Measurements from ENCODE around the gene ST7. TPM values are rescaled to one million over a fixed set of nuclear protein-coding genes. Genes with fewer than 3 reads are reported as not detected.

Gene ST7
- polyA plus RNA-seq, 2 of the 4 experiments (the other 2 are of a cell fraction), result 16.2 to 26.0 TPM

DNA sequence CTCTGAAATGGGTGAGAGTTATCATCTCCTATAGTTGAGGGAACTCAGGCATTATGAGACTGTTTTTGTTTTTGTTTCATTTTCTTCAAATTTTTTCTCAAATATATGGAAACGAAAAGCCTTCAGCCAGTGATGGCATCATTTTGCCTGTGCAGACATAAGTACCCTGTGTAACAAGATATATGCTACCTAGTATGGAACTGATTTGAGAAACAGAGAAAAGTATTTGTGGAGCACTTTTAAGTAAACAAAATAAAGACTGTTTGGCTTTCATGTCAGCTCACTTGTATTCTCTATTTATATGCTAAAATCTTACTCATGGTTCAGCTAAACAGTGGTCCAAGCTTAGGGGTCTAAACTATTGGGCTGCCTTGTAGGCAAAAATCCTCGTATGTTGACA is 219.0 kb downstream of the ST7 start:
- 88% methylated on average over 2 of the region's 2 CpGs for WGBS (ENCODE audit: missing lambda C conversion rate)
- DNase-seq (ENCODE audit: low read depth in 1 of 2, low spot score in 1 of 2), result no peak
- no peak for ATAC-seq
- CTCF ChIA-PET, result no interaction called here
- no peak overlapping the region for H3K4me3 ChIP-seq
- TF ChIP-seq EP300 (IDR thresholded peaks at IDR 0.05) (no peak), PHF8 (IDR thresholded peaks at IDR 0.05; ENCODE audit: borderline replicate concordance, low read depth) (no peak)
- H3K4me1 ChIP-seq, result peaks cover 11% of the 10 kb centered on the region
- no peak overlapping the region for H3K4me2 ChIP-seq
- no peak overlapping the region for H3K27ac ChIP-seq
- POLR2A ChIA-PET, result no interaction called here
- FAIRE-seq, result no peak
- H3K9me3 ChIP-seq, result no peaks in the 10 kb centered on the region

DNA sequence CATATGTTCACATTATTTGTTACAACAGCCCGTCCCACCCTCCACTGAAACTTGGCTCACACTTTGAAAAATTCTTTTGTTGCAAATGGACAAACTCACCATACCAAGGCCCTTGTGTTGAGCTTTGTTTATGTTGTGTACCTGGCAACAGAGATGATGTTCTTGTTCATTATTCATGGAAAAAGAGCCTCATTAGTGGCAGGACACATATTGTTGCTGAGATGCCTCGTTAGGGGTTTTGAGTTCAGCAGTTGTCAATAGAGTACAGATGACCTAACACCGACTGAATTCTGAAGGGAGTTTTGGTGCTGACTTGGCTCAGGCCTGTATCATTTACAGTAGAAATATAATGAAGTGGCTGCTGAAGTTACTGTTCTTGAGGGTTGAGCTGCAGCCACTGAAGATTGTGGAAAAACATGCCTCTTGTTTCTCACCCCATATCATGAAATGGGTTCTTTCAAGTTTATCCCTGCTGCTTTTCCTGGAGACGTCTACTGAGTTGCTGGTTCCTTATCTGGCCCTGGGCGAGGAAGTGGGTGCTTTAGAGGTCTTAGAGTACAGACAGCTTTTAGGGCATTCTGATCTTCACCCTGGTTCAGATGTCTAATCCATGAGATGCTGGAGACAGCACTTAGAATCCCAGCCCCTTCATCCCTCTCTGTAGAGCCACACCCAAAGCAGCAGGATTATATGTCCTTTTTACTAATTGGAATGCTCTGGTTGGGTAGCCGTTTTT is 219.9 kb downstream of the ST7 start:
- ChIA-PET CTCF (no interaction called here), POLR2A (no interaction called here)
- no peak for ATAC-seq
- TF ChIP-seq JUNB (IDR thresholded peaks at IDR 0.05), result no peak
- TF ChIP-seq HOXA7 (CRISPR knock-in tag; IDR thresholded peaks at IDR 0.05), result no peak
- Histone ChIP-seq H3K27ac (no peak overlapping the region), H3K4me1 (peaks cover 11% of the 10 kb centered on the region), H3K9me3 (no peaks in the 10 kb centered on the region), H3K4me3 (no peak overlapping the region), H3K4me2 (no peak overlapping the region)
- WGBS (ENCODE audit: missing lambda C conversion rate), result 84% methylated on average over 6 of the region's 6 CpGs
- no peak for DNase-seq (ENCODE audit: low read depth in 1 of 2, low spot score in 1 of 2)
- no peak for FAIRE-seq

DNA sequence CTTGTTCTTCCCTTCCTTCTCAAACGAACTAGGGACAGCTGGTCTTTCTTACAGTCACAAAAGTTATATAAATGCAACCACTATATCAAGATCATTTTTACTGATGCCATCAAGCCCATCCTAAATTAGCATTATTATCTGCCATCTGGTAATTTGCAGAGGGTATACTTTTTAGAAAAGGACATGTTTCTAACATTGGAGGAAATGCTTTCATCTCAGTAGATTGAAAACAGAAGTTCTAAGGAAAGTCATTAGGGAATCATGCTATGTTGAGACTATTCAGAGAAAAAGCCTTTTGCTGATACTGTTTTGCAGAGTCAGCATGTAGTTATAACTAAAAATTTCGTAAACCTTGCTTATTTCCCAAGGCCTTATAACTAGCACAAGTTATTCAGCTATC is 222.9 kb downstream of the ST7 start:
- ChIA-PET CTCF (no interaction called here), POLR2A (no interaction called here)
- ATAC-seq (no peak), FAIRE-seq (no peak), DNase-seq (ENCODE audit: low read depth in 1 of 2, low spot score in 1 of 2) (no peak)
- Histone ChIP-seq H3K9me3 (no peaks in the 10 kb centered on the region), H3K4me2 (no peak overlapping the region), H3K4me3 (no peak overlapping the region), H3K4me1 (no peaks in the 10 kb centered on the region), H3K27ac (no peak overlapping the region)
- TF ChIP-seq EP300 (IDR thresholded peaks at IDR 0.05) (no peak), MAFK (IDR thresholded peaks at IDR 0.05; ENCODE audit: partially characterized antibody) (peak; percentile 94)
- WGBS (ENCODE audit: missing lambda C conversion rate), result 62% methylated on average over 2 of the region's 2 CpGs

DNA sequence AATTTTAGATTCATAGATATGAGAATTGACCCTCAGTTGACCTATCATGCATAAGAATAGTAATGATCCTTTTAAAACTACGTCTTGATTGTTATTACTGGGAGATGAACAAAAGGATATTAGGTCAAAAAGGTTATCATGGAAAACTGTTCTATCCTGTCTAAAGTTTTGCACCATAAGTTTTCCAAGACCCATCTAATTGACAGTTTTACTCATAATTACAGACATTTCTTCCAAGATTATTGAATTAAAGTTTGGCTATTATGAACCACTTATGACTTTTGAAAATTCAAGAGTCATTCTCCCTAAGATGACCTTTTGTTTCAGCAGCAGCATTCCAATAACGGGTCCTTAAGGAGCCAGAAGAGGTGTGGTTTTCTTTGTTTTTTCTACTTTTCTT is 225.3 kb downstream of the ST7 start:
- Histone ChIP-seq H3K27ac (no peak overlapping the region), H3K4me1 (no peaks in the 10 kb centered on the region), H3K9me3 (no peaks in the 10 kb centered on the region), H3K4me2 (no peak overlapping the region), H3K4me3 (no peak overlapping the region)
- 86% methylated on average over 2 of the region's 2 CpGs for WGBS (ENCODE audit: missing lambda C conversion rate)
- POLR2A ChIA-PET, result no interaction called here
- FAIRE-seq (no peak), ATAC-seq (no peak), DNase-seq (ENCODE audit: low read depth in 1 of 2, low spot score in 1 of 2) (no peak)
- TF ChIP-seq FOSL2 (IDR thresholded peaks at IDR 0.05), result no peak
- no peak for TF ChIP-seq FOSL2 (CRISPR knock-in tag; IDR thresholded peaks at IDR 0.05)
- TF ChIP-seq, protein P1, sequence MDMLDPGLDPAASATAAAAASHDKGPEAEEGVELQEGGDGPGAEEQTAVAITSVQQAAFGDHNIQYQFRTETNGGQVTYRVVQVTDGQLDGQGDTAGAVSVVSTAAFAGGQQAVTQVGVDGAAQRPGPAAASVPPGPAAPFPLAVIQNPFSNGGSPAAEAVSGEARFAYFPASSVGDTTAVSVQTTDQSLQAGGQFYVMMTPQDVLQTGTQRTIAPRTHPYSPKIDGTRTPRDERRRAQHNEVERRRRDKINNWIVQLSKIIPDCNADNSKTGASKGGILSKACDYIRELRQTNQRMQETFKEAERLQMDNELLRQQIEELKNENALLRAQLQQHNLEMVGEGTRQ (IDR thresholded peaks at IDR 0.05), result no peak
- TF ChIP-seq, protein P2, sequence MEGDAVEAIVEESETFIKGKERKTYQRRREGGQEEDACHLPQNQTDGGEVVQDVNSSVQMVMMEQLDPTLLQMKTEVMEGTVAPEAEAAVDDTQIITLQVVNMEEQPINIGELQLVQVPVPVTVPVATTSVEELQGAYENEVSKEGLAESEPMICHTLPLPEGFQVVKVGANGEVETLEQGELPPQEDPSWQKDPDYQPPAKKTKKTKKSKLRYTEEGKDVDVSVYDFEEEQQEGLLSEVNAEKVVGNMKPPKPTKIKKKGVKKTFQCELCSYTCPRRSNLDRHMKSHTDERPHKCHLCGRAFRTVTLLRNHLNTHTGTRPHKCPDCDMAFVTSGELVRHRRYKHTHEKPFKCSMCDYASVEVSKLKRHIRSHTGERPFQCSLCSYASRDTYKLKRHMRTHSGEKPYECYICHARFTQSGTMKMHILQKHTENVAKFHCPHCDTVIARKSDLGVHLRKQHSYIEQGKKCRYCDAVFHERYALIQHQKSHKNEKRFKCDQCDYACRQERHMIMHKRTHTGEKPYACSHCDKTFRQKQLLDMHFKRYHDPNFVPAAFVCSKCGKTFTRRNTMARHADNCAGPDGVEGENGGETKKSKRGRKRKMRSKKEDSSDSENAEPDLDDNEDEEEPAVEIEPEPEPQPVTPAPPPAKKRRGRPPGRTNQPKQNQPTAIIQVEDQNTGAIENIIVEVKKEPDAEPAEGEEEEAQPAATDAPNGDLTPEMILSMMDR (IDR thresholded peaks at IDR 0.05), result no peak
- no peak for TF ChIP-seq CHD4 (IDR thresholded peaks at IDR 0.05; ENCODE audit: borderline replicate concordance)
- TF ChIP-seq HEYL (CRISPR knock-in tag; IDR thresholded peaks at IDR 0.05), result no peak
- no peak for TF ChIP-seq RNF2 (IDR thresholded peaks at IDR 0.05; ENCODE audit: borderline replicate concordance, low read depth)
- TF ChIP-seq NR3C1 (IDR thresholded peaks at IDR 0.05), result no peak
- TF ChIP-seq, protein P3, sequence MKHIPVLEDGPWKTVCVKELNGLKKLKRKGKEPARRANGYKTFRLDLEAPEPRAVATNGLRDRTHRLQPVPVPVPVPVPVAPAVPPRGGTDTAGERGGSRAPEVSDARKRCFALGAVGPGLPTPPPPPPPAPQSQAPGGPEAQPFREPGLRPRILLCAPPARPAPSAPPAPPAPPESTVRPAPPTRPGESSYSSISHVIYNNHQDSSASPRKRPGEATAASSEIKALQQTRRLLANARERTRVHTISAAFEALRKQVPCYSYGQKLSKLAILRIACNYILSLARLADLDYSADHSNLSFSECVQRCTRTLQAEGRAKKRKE (CRISPR knock-in tag; IDR thresholded peaks at IDR 0.05; ENCODE audit: low read depth), result no peak
- TF ChIP-seq HDAC2 (IDR thresholded peaks at IDR 0.05), result no peak
- TF ChIP-seq, protein P4, sequence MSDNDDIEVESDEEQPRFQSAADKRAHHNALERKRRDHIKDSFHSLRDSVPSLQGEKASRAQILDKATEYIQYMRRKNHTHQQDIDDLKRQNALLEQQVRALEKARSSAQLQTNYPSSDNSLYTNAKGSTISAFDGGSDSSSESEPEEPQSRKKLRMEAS (IDR thresholded peaks at IDR 0.05), result no peak
- no peak for TF ChIP-seq SREBF2 (IDR thresholded peaks at IDR 0.05)
- TF ChIP-seq, protein P5, sequence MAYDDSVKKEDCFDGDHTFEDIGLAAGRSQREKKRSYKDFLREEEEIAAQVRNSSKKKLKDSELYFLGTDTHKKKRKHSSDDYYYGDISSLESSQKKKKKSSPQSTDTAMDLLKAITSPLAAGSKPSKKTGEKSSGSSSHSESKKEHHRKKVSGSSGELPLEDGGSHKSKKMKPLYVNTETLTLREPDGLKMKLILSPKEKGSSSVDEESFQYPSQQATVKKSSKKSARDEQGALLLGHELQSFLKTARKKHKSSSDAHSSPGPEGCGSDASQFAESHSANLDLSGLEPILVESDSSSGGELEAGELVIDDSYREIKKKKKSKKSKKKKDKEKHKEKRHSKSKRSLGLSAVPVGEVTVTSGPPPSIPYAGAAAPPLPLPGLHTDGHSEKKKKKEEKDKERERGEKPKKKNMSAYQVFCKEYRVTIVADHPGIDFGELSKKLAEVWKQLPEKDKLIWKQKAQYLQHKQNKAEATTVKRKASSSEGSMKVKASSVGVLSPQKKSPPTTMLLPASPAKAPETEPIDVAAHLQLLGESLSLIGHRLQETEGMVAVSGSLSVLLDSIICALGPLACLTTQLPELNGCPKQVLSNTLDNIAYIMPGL (CRISPR knock-in tag; IDR thresholded peaks at IDR 0.05; ENCODE audit: borderline replicate concordance), result no peak
- TF ChIP-seq KDM5A (IDR thresholded peaks at IDR 0.05), result no peak
- TF ChIP-seq RAD21 (conservative IDR thresholded peaks at IDR 0.05 in 1 of 2, IDR thresholded peaks at IDR 0.05 in 1 of 2), result no peak
- CTCF ChIA-PET, result no interaction called here
